Adrenal gland (tissue), 5 donors: ENCODE measurements around the gene SMIM29.

Source experiments
- POLR2A ChIP-seq, 2 donors: fragments of 450-650 bp; IDR thresholded peaks; one replicate each; pipeline ENCODE4 v1.6.1; 2017; ENCODE audit warnings: antibody characterized with exemption in 2 of 2, mild to moderate bottlenecking in 2 of 2, moderate library complexity in 1 of 2
- TF ChIP-seq, protein P1 (sequence below), 6 experiments: fragments of 450-650 bp in 4 of 6; fragments of 200-600 bp in 2 of 6; sonication (generic) in 1 of 6; IDR thresholded peaks; 1 replicate in 5 of 6; 2 replicates in 1 of 6; pipeline versions ENCODE4 v1.5.1 to v1.8.0; 2016 to 2021; ENCODE audit warnings: antibody characterized with exemption in 6 of 6, mild to moderate bottlenecking in 2 of 6, moderate library complexity in 1 of 6
- donor health status: DM: no; HTN: no; CAD: no.

DNA sequence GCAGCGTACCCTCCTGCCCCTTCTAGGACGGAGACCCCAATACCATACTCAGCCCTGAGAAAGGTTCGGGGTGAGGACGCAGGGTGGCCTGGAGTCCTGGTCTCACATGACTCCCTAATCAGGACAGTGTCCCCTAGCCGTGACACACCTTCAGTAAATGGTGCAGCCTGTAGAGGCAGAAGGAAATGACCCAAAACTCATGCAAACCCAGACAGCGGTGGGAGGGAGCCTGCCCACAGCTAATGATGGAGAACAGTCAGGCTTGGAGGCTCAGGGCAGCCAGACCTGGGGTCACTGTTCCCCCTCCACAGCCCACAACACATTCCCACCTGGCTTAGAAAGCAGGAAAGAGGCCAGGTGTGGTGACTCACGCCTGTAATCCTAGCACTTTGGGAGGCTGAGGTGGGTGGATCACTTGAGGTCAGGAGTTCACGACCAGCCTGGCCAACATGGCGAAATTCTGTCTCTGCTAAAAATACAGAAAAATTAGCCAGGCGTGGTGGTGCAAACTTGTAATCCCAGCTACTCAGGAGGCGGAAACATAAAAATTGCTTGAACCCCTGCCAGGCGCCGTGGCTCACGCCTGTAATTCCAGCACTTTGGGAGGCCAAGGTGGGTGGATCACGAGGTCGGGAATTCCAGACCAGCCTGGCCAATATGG, 20.9 kb downstream of the SMIM29 start:
- TF ChIP-seq, protein P1, sequence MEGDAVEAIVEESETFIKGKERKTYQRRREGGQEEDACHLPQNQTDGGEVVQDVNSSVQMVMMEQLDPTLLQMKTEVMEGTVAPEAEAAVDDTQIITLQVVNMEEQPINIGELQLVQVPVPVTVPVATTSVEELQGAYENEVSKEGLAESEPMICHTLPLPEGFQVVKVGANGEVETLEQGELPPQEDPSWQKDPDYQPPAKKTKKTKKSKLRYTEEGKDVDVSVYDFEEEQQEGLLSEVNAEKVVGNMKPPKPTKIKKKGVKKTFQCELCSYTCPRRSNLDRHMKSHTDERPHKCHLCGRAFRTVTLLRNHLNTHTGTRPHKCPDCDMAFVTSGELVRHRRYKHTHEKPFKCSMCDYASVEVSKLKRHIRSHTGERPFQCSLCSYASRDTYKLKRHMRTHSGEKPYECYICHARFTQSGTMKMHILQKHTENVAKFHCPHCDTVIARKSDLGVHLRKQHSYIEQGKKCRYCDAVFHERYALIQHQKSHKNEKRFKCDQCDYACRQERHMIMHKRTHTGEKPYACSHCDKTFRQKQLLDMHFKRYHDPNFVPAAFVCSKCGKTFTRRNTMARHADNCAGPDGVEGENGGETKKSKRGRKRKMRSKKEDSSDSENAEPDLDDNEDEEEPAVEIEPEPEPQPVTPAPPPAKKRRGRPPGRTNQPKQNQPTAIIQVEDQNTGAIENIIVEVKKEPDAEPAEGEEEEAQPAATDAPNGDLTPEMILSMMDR (IDR thresholded peaks at IDR 0.05), result no peak
- no peak for TF ChIP-seq POLR2A (IDR thresholded peaks at IDR 0.05)
